ENCODE measurements around the gene CHFR. TPM values are rescaled to one million over a fixed set of nuclear protein-coding genes. Genes with fewer than 3 reads are reported as not detected.

The CHFR gene
- total and polyA plus RNA-seq, 9 of the 15 experiments (the other 6 are each of a cell fraction or from before 2014, with no cell fraction given) = 0.61 to 33.9 (median 19.3) TPM

GRCh38 chr12:132828706-132829534, 58.5 kb downstream of the CHFR start, which contains the start of gene GOLGA3 (continued):
- TF ChIP-seq MXD1 (CRISPR knock-in tag; IDR thresholded peaks at IDR 0.05; ENCODE audit: borderline replicate concordance, poor library complexity, severe bottlenecking) (peak; percentile 78), NFIX (CRISPR knock-in tag; IDR thresholded peaks at IDR 0.05; ENCODE audit: low read depth) (no peak), NRF1 (conservative IDR thresholded peaks at IDR 0.05 in 1 of 2, IDR thresholded peaks at IDR 0.05 in 1 of 2) (0 out of 4 replicates have a peak, but pooled peaks of 1 of the 2 experiments have one; percentile 17), RNF2 (IDR thresholded peaks at IDR 0.05) (0 out of 2 replicates have a peak, but pooled peaks have one; percentile 28), E4F1 (CRISPR knock-in tag; IDR thresholded peaks at IDR 0.05; ENCODE audit: borderline replicate concordance) (0 out of 2 replicates have a peak, but pooled peaks have one; percentile 68), CBFB (CRISPR knock-in tag; IDR thresholded peaks at IDR 0.05) (no peak), ZNF143 (CRISPR knock-in tag; IDR thresholded peaks at IDR 0.05) (peak; percentile 22; the same call in 1 of the 2 replicates), NCOA1 (IDR thresholded peaks at IDR 0.05; ENCODE audit: low read depth) (peak; percentile 100), TBP (optimal IDR thresholded peaks at IDR 0.05; ENCODE audit: low read depth, low read length) (peak; percentile 81), CHD1 (IDR thresholded peaks at IDR 0.05; ENCODE audit: low read length) (no peak), POLR2H (tag; IDR thresholded peaks at IDR 0.05; ENCODE audit: low read depth) (peak; percentile 37; the same call in 1 of the 2 replicates), RUNX1 (IDR thresholded peaks at IDR 0.05; ENCODE audit: low read depth) (no peak), ZNF324 (CRISPR knock-in tag; IDR thresholded peaks at IDR 0.05) (no peak; the same call in 1 of the 2 replicates), HDAC2 (IDR thresholded peaks at IDR 0.05) (0 out of 2 replicates have a peak, but pooled peaks have one; percentile 6), NUFIP1 (IDR thresholded peaks at IDR 0.05; ENCODE audit: partially characterized antibody) (no peak), RBM22 (IDR thresholded peaks at IDR 0.05; ENCODE audit: low read depth, low read length, poor library complexity, severe bottlenecking) (no peak), ZNF12 (CRISPR knock-in tag; IDR thresholded peaks at IDR 0.05) (no peak), CREB3L1 (IDR thresholded peaks at IDR 0.05; ENCODE audit: borderline replicate concordance, low read depth) (peak; percentile 100), LARP7 (IDR thresholded peaks at IDR 0.05) (no peak), ZNF121 (CRISPR knock-in tag; conservative IDR thresholded peaks at IDR 0.05) (no peak)
- TF ChIP-seq, protein P1, sequence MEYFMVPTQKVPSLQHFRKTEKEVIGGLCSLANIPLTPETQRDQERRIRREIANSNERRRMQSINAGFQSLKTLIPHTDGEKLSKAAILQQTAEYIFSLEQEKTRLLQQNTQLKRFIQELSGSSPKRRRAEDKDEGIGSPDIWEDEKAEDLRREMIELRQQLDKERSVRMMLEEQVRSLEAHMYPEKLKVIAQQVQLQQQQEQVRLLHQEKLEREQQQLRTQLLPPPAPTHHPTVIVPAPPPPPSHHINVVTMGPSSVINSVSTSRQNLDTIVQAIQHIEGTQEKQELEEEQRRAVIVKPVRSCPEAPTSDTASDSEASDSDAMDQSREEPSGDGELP (CRISPR knock-in tag; IDR thresholded peaks at IDR 0.05; ENCODE audit: borderline replicate concordance) = peak; percentile 39
- TF ChIP-seq, protein P2, sequence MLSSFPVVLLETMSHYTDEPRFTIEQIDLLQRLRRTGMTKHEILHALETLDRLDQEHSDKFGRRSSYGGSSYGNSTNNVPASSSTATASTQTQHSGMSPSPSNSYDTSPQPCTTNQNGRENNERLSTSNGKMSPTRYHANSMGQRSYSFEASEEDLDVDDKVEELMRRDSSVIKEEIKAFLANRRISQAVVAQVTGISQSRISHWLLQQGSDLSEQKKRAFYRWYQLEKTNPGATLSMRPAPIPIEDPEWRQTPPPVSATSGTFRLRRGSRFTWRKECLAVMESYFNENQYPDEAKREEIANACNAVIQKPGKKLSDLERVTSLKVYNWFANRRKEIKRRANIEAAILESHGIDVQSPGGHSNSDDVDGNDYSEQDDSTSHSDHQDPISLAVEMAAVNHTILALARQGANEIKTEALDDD (IDR thresholded peaks at IDR 0.05) = no peak

Data from K562 (cell line).